GM12801 (cell line): ENCODE results near the gene C11orf71.

Source experiments
- TF ChIP-seq, protein P1 (sequence below): IDR thresholded peaks from one replicate; pipeline ENCODE4 v1.5.1; 2011; ENCODE audit warnings: control low read depth; ENCODE audit not compliant: insufficient read length; ENCODE audit errors: extremely low read depth

Gene C11orf71

DNA sequence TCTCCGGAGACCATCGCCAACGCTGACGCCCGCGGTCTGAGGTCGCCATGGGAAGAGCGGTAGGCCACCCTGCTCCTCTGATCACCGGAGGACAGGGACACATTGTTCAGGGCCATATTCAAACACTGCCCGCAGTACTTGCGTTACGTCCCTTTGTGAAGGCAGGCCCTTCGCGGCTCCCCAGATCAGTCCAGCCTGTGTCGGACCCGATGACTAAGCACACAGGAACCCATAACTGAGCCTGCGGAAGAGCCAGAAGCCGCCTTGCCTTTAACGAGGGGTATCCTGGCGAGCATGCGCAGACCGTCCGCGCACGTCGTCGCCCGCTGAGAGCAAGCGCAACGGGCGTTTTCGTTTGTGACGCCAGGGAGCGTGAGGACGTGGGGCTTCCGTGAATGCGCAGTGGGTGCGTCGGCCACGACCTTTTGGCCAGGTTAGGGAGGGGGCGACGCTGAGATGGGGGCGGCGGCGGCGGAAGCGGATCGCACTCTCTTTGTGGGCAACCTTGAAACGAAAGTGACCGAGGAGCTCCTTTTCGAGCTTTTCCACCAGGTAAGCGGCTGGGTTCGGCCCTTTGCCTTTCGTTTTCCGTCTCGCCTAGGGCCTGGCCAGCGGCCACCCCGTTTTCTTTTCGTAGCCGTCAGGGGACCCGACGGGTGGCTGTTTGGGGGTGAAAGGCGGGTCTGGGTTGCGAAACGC is at the start of gene C11orf71, which contains the start of gene RBM7:
TSS of gene C11orf71 (minus strand) at position 296 of the 699 bp plus-strand sequence. CDS start at position 116, 180 bp downstream.
TSS of gene RBM7 (plus strand) at position 451 of the 699 bp plus-strand sequence. CDS start at position 457, 6 bp downstream.
- TF ChIP-seq, protein P1, sequence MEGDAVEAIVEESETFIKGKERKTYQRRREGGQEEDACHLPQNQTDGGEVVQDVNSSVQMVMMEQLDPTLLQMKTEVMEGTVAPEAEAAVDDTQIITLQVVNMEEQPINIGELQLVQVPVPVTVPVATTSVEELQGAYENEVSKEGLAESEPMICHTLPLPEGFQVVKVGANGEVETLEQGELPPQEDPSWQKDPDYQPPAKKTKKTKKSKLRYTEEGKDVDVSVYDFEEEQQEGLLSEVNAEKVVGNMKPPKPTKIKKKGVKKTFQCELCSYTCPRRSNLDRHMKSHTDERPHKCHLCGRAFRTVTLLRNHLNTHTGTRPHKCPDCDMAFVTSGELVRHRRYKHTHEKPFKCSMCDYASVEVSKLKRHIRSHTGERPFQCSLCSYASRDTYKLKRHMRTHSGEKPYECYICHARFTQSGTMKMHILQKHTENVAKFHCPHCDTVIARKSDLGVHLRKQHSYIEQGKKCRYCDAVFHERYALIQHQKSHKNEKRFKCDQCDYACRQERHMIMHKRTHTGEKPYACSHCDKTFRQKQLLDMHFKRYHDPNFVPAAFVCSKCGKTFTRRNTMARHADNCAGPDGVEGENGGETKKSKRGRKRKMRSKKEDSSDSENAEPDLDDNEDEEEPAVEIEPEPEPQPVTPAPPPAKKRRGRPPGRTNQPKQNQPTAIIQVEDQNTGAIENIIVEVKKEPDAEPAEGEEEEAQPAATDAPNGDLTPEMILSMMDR = no peak

GRCh38 chr11:114449845-114450244 is 49.5 kb upstream of the C11orf71 start:
- TF ChIP-seq, protein P1 = no peak

DNA sequence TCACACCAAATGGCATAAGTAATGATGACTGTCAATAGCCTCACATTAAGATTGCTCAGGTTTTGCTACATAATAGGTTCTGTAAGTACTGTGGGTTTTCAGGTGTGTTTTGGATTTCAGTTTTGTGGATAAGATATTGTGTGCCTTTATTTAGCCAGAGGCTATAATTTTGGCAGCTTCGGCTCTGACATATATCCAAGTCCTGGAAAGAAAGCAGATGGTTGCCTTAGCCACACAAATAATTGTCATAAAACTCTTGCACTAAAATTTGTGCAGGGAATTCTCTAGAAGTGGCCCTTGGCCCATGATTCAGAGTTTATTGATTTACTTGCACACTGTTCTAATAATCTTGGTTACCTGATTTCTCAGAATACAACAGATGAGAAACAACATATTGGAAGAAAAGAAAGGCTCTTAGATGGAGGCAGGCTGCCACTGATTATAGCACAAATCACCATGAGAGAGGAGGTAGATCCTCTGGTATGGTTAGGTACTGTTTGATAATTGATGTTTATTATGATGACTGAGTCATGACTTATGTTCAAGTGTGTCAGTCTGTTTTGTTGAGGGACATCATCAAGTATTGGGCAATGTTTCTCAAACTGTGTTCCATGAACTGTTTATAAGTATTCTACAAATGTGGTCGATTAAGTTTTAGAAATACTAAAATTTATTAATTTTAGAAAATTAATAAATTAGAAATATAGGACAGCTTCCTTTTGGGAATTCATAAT is 48.6 kb upstream of the C11orf71 start:
- TF ChIP-seq, protein P1 = no peak

GRCh38 chr11:114447892-114448291 is 47.6 kb upstream of the C11orf71 start:
- TF ChIP-seq, protein P1 = no peak

- TF ChIP-seq, protein P1 = no peak
These were observed 47.1 kb upstream of the C11orf71 start for GRCh38 chr11:114447444-114447843.

DNA sequence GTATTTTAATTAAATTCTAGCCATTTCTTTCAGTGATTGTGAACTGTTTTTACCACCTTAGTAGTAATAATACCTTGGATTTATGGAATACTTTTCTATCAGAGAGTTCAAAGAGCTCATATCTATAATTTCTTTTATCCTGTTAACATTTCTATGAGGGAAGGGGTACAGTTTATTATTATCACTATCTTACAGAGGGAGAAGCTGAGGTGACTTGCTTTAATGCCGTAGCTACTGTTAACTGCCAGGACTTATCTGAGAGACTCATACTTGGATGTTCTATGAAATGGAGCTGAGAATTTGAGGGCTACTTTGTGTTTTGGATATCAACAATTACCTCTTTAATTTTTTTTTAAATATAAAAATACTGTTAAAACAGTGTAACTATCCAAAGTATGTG is 42.2 kb upstream of the C11orf71 start:
- TF ChIP-seq, protein P1 = no peak

- TF ChIP-seq, protein P1 = no peak
These were observed 41.6 kb upstream of the C11orf71 start for GRCh38 chr11:114441921-114442320.
